Measurements from ENCODE around the gene MAPK7.

The MAPK7 gene

GRCh38 chr17:19332371-19333131 lies 45.7 kb upstream of the MAPK7 start:
- no peak overlapping the region for H3K4me3 ChIP-seq (replicated peaks; ENCODE audit: low read depth, low read length)
- TF ChIP-seq CTCF (IDR thresholded peaks at IDR 0.05; ENCODE audit: low read length, missing control alignments): no peak
- DNase-seq (ENCODE audit: low read depth): no peak

- no peak overlapping the region for H3K4me3 ChIP-seq (replicated peaks; ENCODE audit: low read depth, low read length)
- no peak for DNase-seq (ENCODE audit: low read depth)
- TF ChIP-seq CTCF (IDR thresholded peaks at IDR 0.05; ENCODE audit: low read length, missing control alignments): no peak
Measured at GRCh38 chr17:19333132-19333440, 45.2 kb upstream of the MAPK7 start.

- no peak overlapping the region for H3K4me3 ChIP-seq (replicated peaks; ENCODE audit: low read depth, low read length)
- DNase-seq (ENCODE audit: low read depth): no peak
- no peak for TF ChIP-seq CTCF (IDR thresholded peaks at IDR 0.05; ENCODE audit: low read length, missing control alignments)
Measured at GRCh38 chr17:19333736-19334290, 44.5 kb upstream of the MAPK7 start.

- no peak overlapping the region for H3K4me3 ChIP-seq (replicated peaks; ENCODE audit: low read depth, low read length)
- DNase-seq (ENCODE audit: low read depth): no peak
- TF ChIP-seq CTCF (IDR thresholded peaks at IDR 0.05; ENCODE audit: low read length, missing control alignments): no peak
Measured at GRCh38 chr17:19334331-19334730, 44.0 kb upstream of the MAPK7 start.

GRCh38 chr17:19335951-19336631 lies 42.2 kb upstream of the MAPK7 start:
- no peak for DNase-seq (ENCODE audit: low read depth)
- H3K4me3 ChIP-seq (replicated peaks; ENCODE audit: low read depth, low read length): no peak overlapping the region
- TF ChIP-seq CTCF (IDR thresholded peaks at IDR 0.05; ENCODE audit: low read length, missing control alignments): no peak

GRCh38 chr17:19336938-19337711 lies 41.2 kb upstream of the MAPK7 start:
- DNase-seq (ENCODE audit: low read depth): no peak
- no peak for TF ChIP-seq CTCF (IDR thresholded peaks at IDR 0.05; ENCODE audit: low read length, missing control alignments)
- no peak overlapping the region for H3K4me3 ChIP-seq (replicated peaks; ENCODE audit: low read depth, low read length)
